Inflammatory macrophage treated with lipopolysaccharide for 1 hour (primary cell): ENCODE data around the gene ZCCHC14.

Experiments
- DNase-seq, 2 donors: peaks; one replicate each; pipeline ENCODE4 v3.0.0-alpha.2; 2020 to 2022

Gene ZCCHC14

GRCh38 chr16:87356491-87356853 lies 136.4 kb downstream of the ZCCHC14 start:
- no peak for DNase-seq
